ENCODE measurements around the gene TMPRSS6.

DNA sequence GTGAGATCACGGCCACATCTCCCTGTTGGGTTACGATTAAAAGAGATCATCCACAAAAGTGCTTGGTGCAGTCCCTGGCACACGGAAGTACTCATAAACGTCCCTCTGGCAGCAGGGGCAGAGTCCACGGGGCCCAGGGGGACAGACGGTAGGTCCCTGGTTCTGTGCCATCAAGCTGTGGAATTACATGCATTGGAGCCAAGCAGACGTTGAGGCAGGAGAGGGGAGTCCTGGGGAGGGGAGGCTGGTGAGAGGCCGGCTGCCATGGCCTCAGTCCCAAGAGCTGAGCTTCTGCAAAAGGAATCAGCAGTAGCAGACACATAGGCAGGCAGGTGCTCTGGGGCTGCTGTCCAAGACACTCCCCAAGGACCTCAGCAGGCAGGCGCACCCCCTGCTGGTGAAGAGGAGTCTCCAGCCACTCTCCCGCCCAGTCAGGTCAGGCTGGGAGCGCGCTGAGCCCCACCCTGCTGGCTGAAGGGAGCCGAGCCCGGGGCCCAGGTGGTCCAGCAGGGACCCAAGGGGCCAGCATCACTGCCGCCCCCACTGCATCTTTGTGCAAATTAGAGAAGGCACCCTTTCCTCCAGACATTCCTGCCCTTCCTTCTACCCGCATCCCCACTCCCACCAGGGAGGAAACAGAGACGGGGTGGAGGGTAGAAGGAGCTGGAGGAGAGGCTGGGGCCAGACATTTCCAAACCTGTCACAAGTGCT, 65.5 kb downstream of the TMPRSS6 start:
- TF ChIP-seq, protein P1, sequence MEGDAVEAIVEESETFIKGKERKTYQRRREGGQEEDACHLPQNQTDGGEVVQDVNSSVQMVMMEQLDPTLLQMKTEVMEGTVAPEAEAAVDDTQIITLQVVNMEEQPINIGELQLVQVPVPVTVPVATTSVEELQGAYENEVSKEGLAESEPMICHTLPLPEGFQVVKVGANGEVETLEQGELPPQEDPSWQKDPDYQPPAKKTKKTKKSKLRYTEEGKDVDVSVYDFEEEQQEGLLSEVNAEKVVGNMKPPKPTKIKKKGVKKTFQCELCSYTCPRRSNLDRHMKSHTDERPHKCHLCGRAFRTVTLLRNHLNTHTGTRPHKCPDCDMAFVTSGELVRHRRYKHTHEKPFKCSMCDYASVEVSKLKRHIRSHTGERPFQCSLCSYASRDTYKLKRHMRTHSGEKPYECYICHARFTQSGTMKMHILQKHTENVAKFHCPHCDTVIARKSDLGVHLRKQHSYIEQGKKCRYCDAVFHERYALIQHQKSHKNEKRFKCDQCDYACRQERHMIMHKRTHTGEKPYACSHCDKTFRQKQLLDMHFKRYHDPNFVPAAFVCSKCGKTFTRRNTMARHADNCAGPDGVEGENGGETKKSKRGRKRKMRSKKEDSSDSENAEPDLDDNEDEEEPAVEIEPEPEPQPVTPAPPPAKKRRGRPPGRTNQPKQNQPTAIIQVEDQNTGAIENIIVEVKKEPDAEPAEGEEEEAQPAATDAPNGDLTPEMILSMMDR (IDR thresholded peaks at IDR 0.05): peak; percentile 67
- TF ChIP-seq EZH2 (IDR thresholded peaks at IDR 0.05; ENCODE audit: borderline replicate concordance, insufficient read depth, low read depth, low read length, poor library complexity, severe bottlenecking): no peak
